Body of pancreas (tissue), 4 donors: ENCODE measurements around the gene METTL21C.

ENCODE experiments used
- CTCF ChIP-seq, 7 experiments: fragments of 450-650 bp in 4 of 7; fragments of 200-600 bp in 3 of 7; sonication (generic) in 3 of 7; IDR thresholded peaks; one replicate each; pipeline ENCODE4 v1.5.1; 2016 to 2019; ENCODE audit warnings: antibody characterized with exemption in 7 of 7
- POLR2A ChIP-seq, 3 donors: fragments of 450-650 bp; IDR thresholded peaks; one replicate each; pipeline ENCODE4 v1.6.1; 2016; ENCODE audit warnings: antibody characterized with exemption in 3 of 3, mild to moderate bottlenecking in 2 of 3

DNA sequence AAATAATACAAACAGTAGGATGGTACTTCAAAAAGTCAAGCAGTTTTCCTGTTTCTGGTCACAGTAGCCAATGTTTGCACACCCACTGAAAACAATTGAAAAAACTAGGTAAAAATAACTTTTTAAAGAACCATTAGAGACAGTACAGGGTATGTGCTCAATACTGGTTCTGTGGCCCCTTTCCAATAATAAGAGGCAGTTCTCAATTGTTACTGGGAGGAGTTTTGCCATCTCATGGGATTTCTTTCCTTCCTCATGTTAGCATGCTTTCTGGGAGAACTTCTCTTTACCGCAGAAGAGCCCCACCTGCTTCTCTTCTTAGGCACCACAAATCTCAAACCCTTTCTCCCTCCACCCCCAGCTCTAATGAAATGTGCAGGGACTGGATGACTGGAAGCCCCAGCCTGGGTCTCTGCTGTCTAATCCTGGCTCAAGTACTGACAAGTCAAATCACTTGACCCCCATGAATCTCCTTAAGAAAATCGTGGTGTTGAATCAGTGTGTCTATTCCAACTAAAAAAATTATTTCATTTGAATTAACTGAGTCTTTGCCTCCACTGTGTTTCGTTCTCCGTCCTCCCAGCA is 14.6 kb downstream of the METTL21C start:
- TF ChIP-seq CTCF (IDR thresholded peaks at IDR 0.05) = no peak
- no peak for TF ChIP-seq POLR2A (IDR thresholded peaks at IDR 0.05)
